IMR-90 (cell line): Measurements from ENCODE around the gene CCDC7.
"Not testable (repeated sequence)": the region's sequence is repeated elsewhere in the genome, so short reads cannot be mapped to it uniquely, and the experiment has no call there.

Experiments
- BHLHE40 ChIP-seq: fragments of 150-350 bp; IDR thresholded peaks from 2 replicates; pipeline ENCODE4 v1.6.1; 2016; ENCODE audit warnings: mild to moderate bottlenecking, low read depth, low read length
- CEBPB ChIP-seq: IDR thresholded peaks from 2 replicates; pipeline ENCODE4 v1.6.1; 2012; ENCODE audit warnings: low read depth, low read length, improper control_type of control experiment
- FOS ChIP-seq: fragments of 150-350 bp; IDR thresholded peaks from 2 replicates; pipeline ENCODE4 v1.6.1; 2016; ENCODE audit warnings: low read depth, low read length
- MAFK ChIP-seq: IDR thresholded peaks from 2 replicates; pipeline ENCODE4 v1.6.1; 2012; ENCODE audit warnings: low read depth, low read length, improper control_type of control experiment
- MXI1 ChIP-seq: IDR thresholded peaks from 2 replicates; pipeline ENCODE4 v1.6.1; 2012; ENCODE audit warnings: low read depth, mild to moderate bottlenecking, low read length, moderate library complexity, borderline replicate concordance
- POLR2A ChIP-seq: IDR thresholded peaks from 2 replicates; pipeline ENCODE4 v1.6.1; 2012; ENCODE audit warnings: mild to moderate bottlenecking, low read depth, low read length
- RAD21 ChIP-seq: IDR thresholded peaks from 2 replicates; pipeline ENCODE4 v1.6.1; 2012; ENCODE audit warnings: low read length, improper control_type of control experiment
- RCOR1 ChIP-seq: IDR thresholded peaks from 2 replicates; pipeline ENCODE4 v1.6.1; 2012; ENCODE audit warnings: mild to moderate bottlenecking, low read length, improper control_type of control experiment; ENCODE audit not compliant: insufficient replicate concordance
- RFX5 ChIP-seq: IDR thresholded peaks from 2 replicates; pipeline ENCODE4 v1.8.0; 2012; ENCODE audit warnings: low read depth, mild to moderate bottlenecking, low read length, moderate library complexity
- SMC3 ChIP-seq: fragments of 150-350 bp; IDR thresholded peaks from 2 replicates; pipeline ENCODE4 v1.6.1; 2016; ENCODE audit warnings: low read depth, mild to moderate bottlenecking, antibody characterized with exemption, low read length, moderate library complexity
- TF ChIP-seq, protein P1 (sequence below): conservative IDR thresholded peaks from 2 replicates; pipeline ENCODE4 v1.5.1; 2012; ENCODE audit warnings: mild to moderate bottlenecking, low read depth, low read length, improper control_type of control experiment
- TF ChIP-seq, protein P2 (sequence below): fragments of 150-350 bp; IDR thresholded peaks from 2 replicates; pipeline ENCODE4 v1.6.1; 2017; ENCODE audit warnings: mild to moderate bottlenecking, antibody characterized with exemption, low read length, low read depth

DNA sequence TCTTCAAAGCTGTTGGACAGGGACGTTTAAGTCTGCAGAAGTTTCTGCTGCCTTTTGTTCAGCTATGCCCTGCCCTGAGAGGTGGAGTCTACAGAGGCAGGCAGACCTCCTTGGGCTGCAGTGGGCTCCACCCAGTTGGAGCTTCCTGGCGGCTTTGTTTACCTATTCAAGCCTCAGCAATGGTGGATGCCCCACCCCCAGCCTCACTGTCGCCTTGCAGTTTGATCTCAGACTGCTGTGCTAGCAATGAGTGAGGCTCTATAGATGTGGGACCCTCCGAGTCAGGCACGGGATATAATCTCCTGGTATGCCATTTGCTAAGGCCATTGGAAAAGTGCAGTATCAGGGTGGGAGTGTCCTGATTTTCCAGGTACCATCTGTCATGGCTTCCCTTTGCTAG lies 152.1 kb downstream of the CCDC7 start:
- TF ChIP-seq, protein P1, sequence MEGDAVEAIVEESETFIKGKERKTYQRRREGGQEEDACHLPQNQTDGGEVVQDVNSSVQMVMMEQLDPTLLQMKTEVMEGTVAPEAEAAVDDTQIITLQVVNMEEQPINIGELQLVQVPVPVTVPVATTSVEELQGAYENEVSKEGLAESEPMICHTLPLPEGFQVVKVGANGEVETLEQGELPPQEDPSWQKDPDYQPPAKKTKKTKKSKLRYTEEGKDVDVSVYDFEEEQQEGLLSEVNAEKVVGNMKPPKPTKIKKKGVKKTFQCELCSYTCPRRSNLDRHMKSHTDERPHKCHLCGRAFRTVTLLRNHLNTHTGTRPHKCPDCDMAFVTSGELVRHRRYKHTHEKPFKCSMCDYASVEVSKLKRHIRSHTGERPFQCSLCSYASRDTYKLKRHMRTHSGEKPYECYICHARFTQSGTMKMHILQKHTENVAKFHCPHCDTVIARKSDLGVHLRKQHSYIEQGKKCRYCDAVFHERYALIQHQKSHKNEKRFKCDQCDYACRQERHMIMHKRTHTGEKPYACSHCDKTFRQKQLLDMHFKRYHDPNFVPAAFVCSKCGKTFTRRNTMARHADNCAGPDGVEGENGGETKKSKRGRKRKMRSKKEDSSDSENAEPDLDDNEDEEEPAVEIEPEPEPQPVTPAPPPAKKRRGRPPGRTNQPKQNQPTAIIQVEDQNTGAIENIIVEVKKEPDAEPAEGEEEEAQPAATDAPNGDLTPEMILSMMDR = not testable (repeated sequence)
- TF ChIP-seq RAD21, POLR2A, RFX5, RCOR1, CEBPB, FOS, BHLHE40, MAFK, SMC3, MXI1: not testable (repeated sequence)
- TF ChIP-seq, protein P2, sequence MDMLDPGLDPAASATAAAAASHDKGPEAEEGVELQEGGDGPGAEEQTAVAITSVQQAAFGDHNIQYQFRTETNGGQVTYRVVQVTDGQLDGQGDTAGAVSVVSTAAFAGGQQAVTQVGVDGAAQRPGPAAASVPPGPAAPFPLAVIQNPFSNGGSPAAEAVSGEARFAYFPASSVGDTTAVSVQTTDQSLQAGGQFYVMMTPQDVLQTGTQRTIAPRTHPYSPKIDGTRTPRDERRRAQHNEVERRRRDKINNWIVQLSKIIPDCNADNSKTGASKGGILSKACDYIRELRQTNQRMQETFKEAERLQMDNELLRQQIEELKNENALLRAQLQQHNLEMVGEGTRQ = not testable (repeated sequence)
